ENCODE results near the gene HHIPL1. TPM values are rescaled to one million over a fixed set of nuclear protein-coding genes. Genes with fewer than 3 reads are reported as not detected.

HHIPL1 gene
- total RNA-seq, 1 experiment from 2014 or later, result 2.6 TPM

- H2BK20ac ChIP-seq (ENCODE audit: low read depth, low read length, poor library complexity, severe bottlenecking), result no peak overlapping the region
- H3K4ac ChIP-seq (ENCODE audit: low read depth, low read length), result no peak overlapping the region
- no peak overlapping the region for H4K91ac ChIP-seq (ENCODE audit: insufficient read length, low read depth, low read length)
- no peak overlapping the region for H2BK5ac ChIP-seq (ENCODE audit: insufficient read length, low read length)
- no peak overlapping the region for H3K4me2 ChIP-seq (ENCODE audit: insufficient read depth, insufficient read length, low read length)
- H4K5ac ChIP-seq (ENCODE audit: insufficient read length, low read depth, low read length), result no peak overlapping the region
- H3K23me2 ChIP-seq (ENCODE audit: insufficient read length, low read depth, low read length, poor library complexity, severe bottlenecking), result no peaks in the 10 kb centered on the region
- no peak overlapping the region for H2BK12ac ChIP-seq (ENCODE audit: insufficient read length, low read depth, low read length)
- H3K9me3 Mint-ChIP-seq, result no peaks in the 10 kb centered on the region; a peak in 1 of 5 replicates
- H3K4me3 Mint-ChIP-seq, result no peak overlapping the region
- peaks cover 18 to 23% of the 10 kb centered on the region in 2 experiments for H3K4me1 Mint-ChIP-seq
- no peaks in the 10 kb centered on the region for H3K27me3 ChIP-seq (ENCODE audit: insufficient read depth, low read length)
- H4K20me1 ChIP-seq (ENCODE audit: control insufficient read depth, insufficient read depth, insufficient read length), result no peaks in the 10 kb centered on the region
- no peak for TF ChIP-seq CTCF (conservative IDR thresholded peaks at IDR 0.05)
- no peak overlapping the region for H3K56ac ChIP-seq (ENCODE audit: insufficient read length, low read depth, low read length)
- H3K36me3 Mint-ChIP-seq (ENCODE audit: insufficient read depth in 1 of 3, low read depth in 3 of 3), result peaks cover 0 to 3% (median 0%) of the 10 kb centered on the region in 3 experiments; a peak in 3 of 7 replicates
- H3K9ac ChIP-seq (ENCODE audit: extremely low read depth, insufficient read length, low read length), result no peak overlapping the region
- no peak overlapping the region for H3K27ac ChIP-seq (ENCODE audit: insufficient read length, low read depth, low read length)
- no peak overlapping the region for H4K8ac ChIP-seq (replicated peaks; ENCODE audit: insufficient read length, low read depth, low read length)
- WGBS (ENCODE audit: extremely low coverage, insufficient read length, low lambda C conversion rate), result no CpG with 5 or more reads among the region's 5 CpGs
- no peaks in the 10 kb centered on the region for H3K79me1 ChIP-seq (ENCODE audit: insufficient read depth, low read depth, low read length, poor library complexity, severe bottlenecking)
- H2AK5ac ChIP-seq (ENCODE audit: insufficient read length, low read length), result no peak overlapping the region
- H3T11ph ChIP-seq (ENCODE audit: low read length), result no peak overlapping the region
- H3K27me3 Mint-ChIP-seq (ENCODE audit: low read depth), result peaks cover 34% of the 10 kb centered on the region
- no peaks in the 10 kb centered on the region for H3K79me2 ChIP-seq (ENCODE audit: insufficient read depth, low read length)
- H3K14ac ChIP-seq (ENCODE audit: insufficient read depth, low read length), result no peak overlapping the region
- H3K23ac ChIP-seq (ENCODE audit: insufficient read length, low read depth, low read length), result no peak overlapping the region
- H3K18ac ChIP-seq (ENCODE audit: insufficient read length, low read depth, low read length), result no peak overlapping the region
- no peak for DNase-seq
- H2BK120ac ChIP-seq (ENCODE audit: low read depth, low read length, poor library complexity, severe bottlenecking), result no peak overlapping the region
- H3K9me3 ChIP-seq (ENCODE audit: control insufficient read depth, low read depth, low read length), result no peaks in the 10 kb centered on the region
- no peak overlapping the region for H3K27ac Mint-ChIP-seq
- H2BK15ac ChIP-seq (ENCODE audit: low read depth, low read length), result no peak overlapping the region
- H2AFZ ChIP-seq (ENCODE audit: low read length), result no peak overlapping the region
- H3K4me1 ChIP-seq (ENCODE audit: insufficient read depth, low read length), result 0 out of 2 replicates have a peak, but pooled peaks cover 3% of the 10 kb centered on the region
These were observed 11.2 kb downstream of the HHIPL1 start for GRCh38 chr14:99656171-99656570.

Measured in H9 (cell line).